Measurements from ENCODE around the gene ZNF628.

DNA sequence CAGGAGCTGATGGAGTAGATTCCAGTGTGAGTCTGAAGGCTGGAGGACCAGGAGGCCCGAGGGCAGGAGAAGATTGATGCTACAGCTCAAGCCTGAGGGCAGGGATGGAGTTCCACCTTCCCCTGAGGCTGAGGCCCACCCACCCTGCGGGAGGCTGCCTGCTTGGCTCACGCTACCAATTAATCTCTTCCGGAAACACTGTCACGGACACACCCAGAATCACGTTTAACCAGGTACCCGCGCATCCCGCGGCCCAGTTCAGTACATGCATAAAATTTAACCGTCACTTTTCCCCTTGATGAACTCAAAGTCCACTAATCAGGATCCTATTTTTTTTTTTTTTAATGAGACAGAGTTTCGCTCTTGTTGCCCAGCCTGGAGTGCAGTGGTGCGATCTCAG is 5.2 kb upstream of the ZNF628 start:
- TF ChIP-seq, protein P1, sequence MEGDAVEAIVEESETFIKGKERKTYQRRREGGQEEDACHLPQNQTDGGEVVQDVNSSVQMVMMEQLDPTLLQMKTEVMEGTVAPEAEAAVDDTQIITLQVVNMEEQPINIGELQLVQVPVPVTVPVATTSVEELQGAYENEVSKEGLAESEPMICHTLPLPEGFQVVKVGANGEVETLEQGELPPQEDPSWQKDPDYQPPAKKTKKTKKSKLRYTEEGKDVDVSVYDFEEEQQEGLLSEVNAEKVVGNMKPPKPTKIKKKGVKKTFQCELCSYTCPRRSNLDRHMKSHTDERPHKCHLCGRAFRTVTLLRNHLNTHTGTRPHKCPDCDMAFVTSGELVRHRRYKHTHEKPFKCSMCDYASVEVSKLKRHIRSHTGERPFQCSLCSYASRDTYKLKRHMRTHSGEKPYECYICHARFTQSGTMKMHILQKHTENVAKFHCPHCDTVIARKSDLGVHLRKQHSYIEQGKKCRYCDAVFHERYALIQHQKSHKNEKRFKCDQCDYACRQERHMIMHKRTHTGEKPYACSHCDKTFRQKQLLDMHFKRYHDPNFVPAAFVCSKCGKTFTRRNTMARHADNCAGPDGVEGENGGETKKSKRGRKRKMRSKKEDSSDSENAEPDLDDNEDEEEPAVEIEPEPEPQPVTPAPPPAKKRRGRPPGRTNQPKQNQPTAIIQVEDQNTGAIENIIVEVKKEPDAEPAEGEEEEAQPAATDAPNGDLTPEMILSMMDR (IDR thresholded peaks at IDR 0.05; ENCODE audit: low read length), result no peak
- TF ChIP-seq EZH2 (IDR thresholded peaks at IDR 0.05; ENCODE audit: borderline replicate concordance, low read length), result no peak
